Daoy (cell line): ENCODE results near the gene SIRT5. TPM values are rescaled to one million over a fixed set of nuclear protein-coding genes. Genes with fewer than 3 reads are reported as not detected.
A peak's percentile ranks its signal among the peaks of the same experiment; 100 is the strongest.

ENCODE experiments used
- DNase-seq: peaks from one replicate; pipeline ENCODE4 v3.0.0-alpha.2; 2015; ENCODE audit warnings: low read depth
- total RNA-seq: library from RNA; depleted of rRNA; stranded (reverse); fragments of >200 nt; shearing (Covaris generic); gene quantifications from 2 replicates; pipeline ENCODE4 v1.2.3, GENCODE V29; 2014

SIRT5 gene
- total RNA-seq, 1 experiment from 2014 or later: 12.6 TPM

GRCh38 chr6:13589801-13590200 lies 15.4 kb downstream of the SIRT5 start:
- DNase-seq: no peak

GRCh38 chr6:13590574-13591153 lies 16.3 kb downstream of the SIRT5 start:
- no peak for DNase-seq

- no peak for DNase-seq
Measured at GRCh38 chr6:13591205-13591921, 17.0 kb downstream of the SIRT5 start.

GRCh38 chr6:13593103-13593502 lies 18.7 kb downstream of the SIRT5 start:
- no peak for DNase-seq

- DNase-seq: peak; percentile 54
Measured at GRCh38 chr6:13593720-13594119, 19.3 kb downstream of the SIRT5 start.

- DNase-seq: no peak
Measured at GRCh38 chr6:13597073-13597472, 22.7 kb downstream of the SIRT5 start.

- no peak for DNase-seq
Measured at GRCh38 chr6:13600036-13600435, 25.6 kb downstream of the SIRT5 start.

- DNase-seq: no peak
Measured at GRCh38 chr6:13604135-13604534, 29.7 kb downstream of the SIRT5 start.

- DNase-seq: no peak
Measured at GRCh38 chr6:13604546-13605416, 30.4 kb downstream of the SIRT5 start.

GRCh38 chr6:13605634-13606033 lies 31.2 kb downstream of the SIRT5 start:
- no peak for DNase-seq

- no peak for DNase-seq
Measured at GRCh38 chr6:13611715-13612114, 37.3 kb downstream of the SIRT5 start.

- DNase-seq: no peak
Measured at GRCh38 chr6:13613029-13613594, 38.7 kb downstream of the SIRT5 start.

GRCh38 chr6:13614126-13614925 lies 39.9 kb downstream of the SIRT5 start:
- peak; percentile 73 for DNase-seq

- DNase-seq: peak; percentile 100
Measured at GRCh38 chr6:13614926-13615791, 40.8 kb downstream of the SIRT5 start, which contains the start of gene NOL7. Gene NOL7 (plus strand): TSS chr6:13615335. CDS start chr6:13615359, 24 bp downstream.

GRCh38 chr6:13615792-13616120 lies 41.4 kb downstream of the SIRT5 start:
- DNase-seq: peak; percentile 55

- no peak for DNase-seq
Measured at GRCh38 chr6:13617066-13617465, 42.7 kb downstream of the SIRT5 start.

GRCh38 chr6:13624871-13625288 lies 50.5 kb downstream of the SIRT5 start:
- peak; percentile 30 for DNase-seq

GRCh38 chr6:13629459-13630116 lies 55.2 kb downstream of the SIRT5 start:
- DNase-seq: no peak

GRCh38 chr6:13630499-13630898 lies 56.1 kb downstream of the SIRT5 start:
- DNase-seq: no peak

GRCh38 chr6:13633343-13633742 lies 58.9 kb downstream of the SIRT5 start:
- no peak for DNase-seq
